GM19239 (cell line): ENCODE measurements around the gene GOLPH3L.
"Not testable (repeated sequence)": the region's sequence is repeated elsewhere in the genome, so short reads cannot be mapped to it uniquely, and the experiment has no call there.

Experiments used
- DNase-seq: peaks from one replicate; pipeline ENCODE4 v3.0.0; 2011; ENCODE audit warnings: low spot score; ENCODE audit not compliant: insufficient read length
- FAIRE-seq: peaks from 2 replicates; lab custom pipeline; 2011; peaks lifted over from hg19 to GRCh38; lab: Jason Lieb, UNC

Gene GOLPH3L

DNA sequence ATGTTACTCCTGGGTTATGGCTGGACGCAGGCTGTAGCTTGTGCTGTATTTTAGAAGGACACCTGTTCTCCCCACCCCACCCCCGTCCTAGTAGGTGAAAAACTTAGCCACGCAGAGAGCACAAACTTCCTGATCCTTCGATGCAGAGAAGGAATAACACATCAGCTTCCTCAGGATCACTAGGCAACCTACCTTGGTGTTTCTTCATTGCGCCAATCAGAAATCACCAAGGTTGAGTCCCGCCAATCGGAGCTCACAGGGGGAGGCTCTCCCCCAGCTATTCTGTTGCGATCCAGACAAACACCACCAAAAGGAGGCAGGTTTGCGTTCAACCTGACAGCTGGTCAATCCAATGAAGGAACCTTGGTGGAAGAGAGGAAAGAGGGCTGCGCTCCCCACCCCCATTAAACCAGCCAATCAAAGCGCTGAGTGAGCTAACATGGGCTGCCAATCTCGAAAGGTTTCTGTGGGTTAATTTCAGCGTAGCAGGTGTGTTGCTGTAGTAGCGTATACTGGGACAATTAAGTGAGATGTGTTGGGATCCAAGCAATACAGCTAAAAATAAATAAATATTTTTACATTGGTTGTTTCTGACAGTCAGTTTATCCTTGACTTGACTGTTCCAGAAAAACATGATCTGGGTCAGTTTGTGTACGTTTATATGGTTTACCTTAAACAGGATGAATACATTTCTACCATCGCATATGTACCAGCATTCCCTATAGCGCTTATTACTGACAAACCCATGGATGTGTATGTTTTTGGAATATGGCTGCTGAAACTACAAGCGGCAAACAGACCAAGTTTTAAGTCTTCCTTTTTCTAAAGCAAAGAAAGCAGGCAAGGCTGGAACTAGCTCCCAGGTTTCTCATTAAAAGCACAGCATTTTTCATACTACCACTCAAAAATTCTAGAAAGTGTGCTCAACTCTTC is at the start of gene GOLPH3L:
TSS of gene GOLPH3L (minus strand) at position 160 of the 933 bp plus-strand sequence. CDS start 2,316 bp downstream, outside the sequence.
- DNase-seq (peak; percentile 53), FAIRE-seq (peak; percentile 99)

DNA sequence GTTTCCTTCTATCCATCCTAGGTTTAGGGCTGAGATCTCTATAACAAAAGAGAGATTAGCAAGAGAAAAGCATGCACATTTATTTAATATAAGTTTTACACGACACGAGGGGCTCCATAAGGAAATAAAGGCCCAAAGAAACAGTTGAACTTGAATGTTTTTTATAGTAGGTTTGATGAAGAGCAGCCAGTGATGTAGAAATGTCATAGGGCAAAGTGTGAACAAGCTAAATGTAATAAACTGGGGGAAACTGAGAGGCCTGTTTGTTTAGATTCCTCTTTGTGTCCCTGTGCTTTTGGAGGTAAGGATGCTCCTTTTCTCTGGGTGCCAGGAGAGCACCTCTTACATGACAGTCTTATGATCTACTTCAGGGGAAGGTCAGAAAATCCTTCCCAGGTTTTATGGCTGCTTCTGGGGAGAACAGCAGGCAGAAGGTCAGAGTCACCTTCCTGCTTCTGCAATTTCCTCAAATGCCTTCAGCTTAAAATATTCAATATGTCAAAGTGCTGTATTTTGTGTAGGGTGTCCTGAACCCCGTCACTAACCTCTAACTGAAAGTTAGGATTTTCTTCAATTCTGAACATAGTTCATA is 33.3 kb upstream of the GOLPH3L start:
- DNase-seq (no peak), FAIRE-seq (no peak)

DNA sequence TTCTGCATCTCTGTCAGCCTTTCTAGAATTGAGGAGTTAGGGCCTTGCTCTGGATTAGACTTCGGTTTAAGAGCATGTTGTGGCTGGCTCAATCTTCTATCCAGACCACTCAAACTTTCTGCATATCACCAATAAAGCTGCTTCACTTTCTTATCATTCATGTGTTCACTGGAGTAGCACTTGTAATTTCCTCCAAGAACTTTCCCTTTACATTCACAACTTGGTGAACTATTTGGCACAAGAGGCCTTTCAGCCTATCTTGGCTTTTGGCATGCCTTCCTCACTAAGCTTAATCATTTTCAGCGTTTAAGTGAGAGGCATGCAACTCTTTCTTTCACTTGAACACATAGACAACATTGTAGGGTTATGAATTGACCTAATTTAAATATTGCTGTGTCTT is 27.4 kb upstream of the GOLPH3L start:
- FAIRE-seq, result no peak

GRCh38 chr1:150720703-150721102 is 23.7 kb upstream of the GOLPH3L start, which contains the start of gene HORMAD1:
TSS of gene HORMAD1 (minus strand) at chr1:150720895. CDS start at chr1:150719505, 1,390 bp downstream.
- FAIRE-seq (no peak), DNase-seq (no peak)

More for the DNA sequence above, 27.4 kb upstream of the GOLPH3L start:
- no peak for DNase-seq

- FAIRE-seq, result no peak
- no peak for DNase-seq
Observed at GRCh38 chr1:150720098-150720497, 23.1 kb upstream of the GOLPH3L start.

GRCh38 chr1:150718225-150718891 is 21.4 kb upstream of the GOLPH3L start:
- DNase-seq (no peak), FAIRE-seq (no peak)

DNA sequence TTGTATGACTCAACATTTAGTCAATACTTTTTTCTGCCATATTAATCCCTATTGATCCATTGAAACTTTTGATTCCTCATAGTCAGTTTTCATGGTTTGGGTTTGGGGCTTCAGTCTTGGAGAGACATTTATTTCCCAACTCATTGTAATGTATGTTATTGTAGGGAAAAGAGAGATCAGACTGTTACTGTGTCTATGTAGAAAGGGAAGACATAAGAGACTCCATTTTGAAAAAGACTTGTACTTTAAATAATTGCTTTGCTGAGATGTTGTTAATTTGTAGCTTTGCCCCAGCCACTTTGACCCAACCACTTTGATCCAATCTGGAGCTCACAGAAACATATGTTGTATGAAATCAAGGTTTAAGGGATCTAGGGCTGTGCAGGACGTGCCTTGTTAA is 12.1 kb upstream of the GOLPH3L start:
- FAIRE-seq, DNase-seq: not testable (repeated sequence)

DNA sequence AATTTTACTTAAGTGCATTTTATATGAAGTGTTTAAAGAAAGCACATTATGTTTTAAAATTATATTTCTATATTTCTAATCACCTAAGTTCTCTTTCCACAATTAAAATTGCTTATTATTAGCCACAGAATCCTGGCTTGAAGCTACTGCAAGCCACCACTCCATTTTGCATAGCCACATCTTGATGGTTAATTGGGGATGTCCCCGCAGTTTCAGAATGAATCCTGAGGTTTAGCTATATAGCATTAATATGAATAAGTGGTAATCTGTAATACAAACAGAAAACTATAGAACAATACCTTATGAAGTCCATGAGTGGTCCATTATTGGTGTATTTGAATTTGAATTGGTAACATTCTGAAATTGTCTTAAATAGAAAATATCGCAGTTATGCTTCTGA is 11.6 kb upstream of the GOLPH3L start:
- peak; percentile 93 for FAIRE-seq

GRCh38 chr1:150706091-150706490 is 9.1 kb upstream of the GOLPH3L start:
- no peak for FAIRE-seq

More for the DNA sequence above, 11.6 kb upstream of the GOLPH3L start:
- no peak for DNase-seq

DNA sequence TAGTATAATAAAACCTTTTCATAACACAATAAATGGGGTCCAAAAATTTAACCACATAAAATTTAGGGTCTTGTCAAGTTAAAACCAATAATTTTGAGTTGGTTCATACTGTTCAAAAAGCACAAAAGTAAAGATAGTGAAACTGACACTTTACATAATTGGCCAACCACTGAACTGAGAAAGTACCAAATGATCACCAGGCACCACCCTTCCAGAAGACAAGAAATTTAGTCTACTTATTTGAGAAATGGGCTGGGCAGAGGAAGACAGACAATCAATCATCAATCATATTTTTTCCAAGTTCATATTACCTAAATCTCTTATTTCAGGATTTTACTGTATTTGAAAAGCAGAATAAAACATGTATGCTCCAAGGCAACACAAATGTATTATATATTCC is 6.5 kb upstream of the GOLPH3L start:
- FAIRE-seq (peak; percentile 26), DNase-seq (no peak)

More at GRCh38 chr1:150706091-150706490, 9.1 kb upstream of the GOLPH3L start:
- DNase-seq, result no peak

- FAIRE-seq (no peak), DNase-seq (no peak)
Observed at GRCh38 chr1:150696590-150696989, 364 bp downstream of the GOLPH3L start.

DNA sequence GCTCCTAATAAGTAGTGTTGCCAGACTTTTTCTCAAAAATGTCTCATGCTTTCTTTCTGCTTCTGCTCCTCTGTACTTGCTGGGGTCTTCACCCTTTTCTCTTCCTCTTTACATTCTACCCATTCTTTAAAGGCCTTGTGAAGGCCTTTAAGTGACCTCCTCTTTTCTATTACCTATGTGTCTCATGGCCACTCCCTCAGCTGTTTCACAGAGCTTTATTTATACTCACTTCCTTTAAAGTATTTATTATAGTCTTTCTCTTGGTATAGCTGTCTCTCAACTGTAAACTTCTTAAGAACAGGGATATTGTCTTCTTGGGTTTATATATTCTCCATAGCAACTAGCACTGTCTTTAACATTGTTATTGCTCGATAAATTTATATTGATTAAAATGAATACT is 792 bp downstream of the GOLPH3L start:
- DNase-seq (no peak), FAIRE-seq (no peak)

GRCh38 chr1:150695561-150695960 is 1.4 kb downstream of the GOLPH3L start:
- no peak for DNase-seq
- no peak for FAIRE-seq

DNA sequence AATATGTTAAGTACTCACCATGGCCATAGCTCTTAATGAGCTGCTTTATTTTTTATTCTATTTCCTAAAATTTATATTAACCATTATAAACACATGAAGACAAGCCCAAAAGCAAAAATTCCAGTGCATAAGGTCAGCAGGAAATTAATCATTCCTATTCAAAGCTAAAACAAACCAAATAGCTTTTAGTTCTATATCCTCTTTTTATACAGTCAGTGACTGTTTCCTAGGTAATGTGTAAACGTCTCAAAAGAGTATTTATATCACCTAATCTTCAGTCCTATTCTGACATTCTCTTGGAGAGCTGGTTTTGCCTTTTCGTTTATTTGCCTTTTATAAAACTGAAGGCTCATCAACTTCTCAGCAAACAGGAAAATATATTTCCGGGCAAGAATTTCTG is 4.2 kb downstream of the GOLPH3L start:
- DNase-seq (no peak), FAIRE-seq (no peak)

DNA sequence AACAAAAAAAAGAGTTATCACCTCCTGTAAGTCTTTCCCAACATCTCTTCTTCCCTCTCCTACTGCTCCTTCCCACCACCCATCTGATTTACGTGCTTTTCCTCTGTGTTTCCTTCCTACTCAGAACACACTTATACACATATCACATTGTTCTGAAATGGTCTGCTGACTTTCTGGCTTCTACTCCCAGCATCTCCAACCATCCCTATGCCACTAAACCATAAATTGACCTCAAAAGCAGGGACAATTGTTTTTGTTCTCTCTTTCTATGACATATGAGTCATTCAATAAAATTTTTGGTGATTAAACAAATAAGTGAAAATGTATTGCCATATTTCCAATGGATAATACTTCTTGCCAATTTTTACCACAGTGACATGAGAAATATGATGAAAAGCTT is 8.2 kb downstream of the GOLPH3L start:
- DNase-seq (no peak), FAIRE-seq (no peak)

DNA sequence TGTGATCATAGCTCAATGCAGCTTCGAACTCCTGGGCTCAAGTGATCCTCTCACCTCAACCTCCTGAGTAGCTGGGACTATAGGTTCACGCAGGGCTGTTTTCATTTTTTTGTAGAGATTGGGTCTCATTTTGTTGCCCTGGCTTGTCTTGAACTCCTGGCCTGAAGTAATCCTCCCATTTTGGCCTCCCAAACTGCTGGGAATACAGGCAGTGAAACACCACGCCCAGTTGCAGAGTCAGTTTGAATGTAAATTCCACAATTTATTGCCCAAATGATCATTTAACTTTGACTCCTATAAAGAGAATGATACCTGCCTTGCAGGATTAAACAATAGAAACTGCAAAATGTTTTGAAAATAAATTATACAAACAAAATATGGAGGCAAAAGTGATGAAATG is 10.7 kb downstream of the GOLPH3L start:
- DNase-seq (no peak), FAIRE-seq (no peak)

GRCh38 chr1:150683914-150684313 is 13.0 kb downstream of the GOLPH3L start:
- DNase-seq (no peak), FAIRE-seq (peak; percentile 92)

DNA sequence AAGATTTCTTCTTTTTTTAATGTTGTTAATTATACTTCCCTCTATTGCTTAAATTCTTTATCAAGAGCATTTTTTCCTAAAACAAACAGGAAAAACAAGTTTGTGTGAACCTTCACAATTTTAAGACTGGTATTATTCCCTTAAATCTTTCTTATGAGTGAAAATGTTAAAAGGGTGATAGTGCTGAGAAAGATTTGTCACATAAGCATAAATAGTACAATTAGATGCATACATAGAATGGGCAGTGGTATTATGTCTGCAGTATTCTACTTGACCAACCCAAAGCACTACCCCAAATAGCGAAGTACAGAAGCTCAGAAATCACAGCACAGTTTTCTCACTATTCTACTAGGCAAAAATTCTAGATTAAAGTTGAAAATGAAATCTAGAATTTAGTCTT is 18.0 kb downstream of the GOLPH3L start:
- FAIRE-seq (no peak), DNase-seq (no peak)

DNA sequence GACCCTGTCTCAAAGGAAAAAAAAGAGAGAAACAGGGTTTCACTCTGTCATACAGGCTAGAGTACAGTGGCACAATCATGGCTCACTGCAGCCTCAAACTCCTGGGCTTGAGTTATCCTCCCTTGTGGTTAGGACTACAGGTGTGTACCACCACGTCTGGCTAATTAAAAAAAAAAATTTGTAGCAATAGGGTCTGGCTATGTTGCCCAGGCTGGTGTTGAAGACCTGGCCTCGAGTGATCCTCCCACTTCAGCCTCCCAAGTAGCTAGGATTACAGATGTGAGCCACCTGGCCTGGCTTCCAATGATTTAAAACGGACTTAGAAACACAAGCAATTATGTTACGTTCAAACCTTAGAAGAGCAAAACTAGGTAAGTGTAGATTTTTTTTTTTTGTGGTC is 22.1 kb downstream of the GOLPH3L start:
- FAIRE-seq (no peak), DNase-seq (no peak)

GRCh38 chr1:150663321-150663720 is 33.6 kb downstream of the GOLPH3L start:
- no peak for FAIRE-seq
- no peak for DNase-seq

- DNase-seq (no peak), FAIRE-seq (no peak)
Observed at GRCh38 chr1:150662811-150663210, 34.1 kb downstream of the GOLPH3L start.
